ENCODE results near the gene GPHA2. TPM values are rescaled to one million over a fixed set of nuclear protein-coding genes. Genes with fewer than 3 reads are reported as not detected.

The GPHA2 gene
- total RNA-seq, 8 experiments from 2014 or later: 0.16 to 0.93 (median 0.76) TPM; not detected in 5

DNA sequence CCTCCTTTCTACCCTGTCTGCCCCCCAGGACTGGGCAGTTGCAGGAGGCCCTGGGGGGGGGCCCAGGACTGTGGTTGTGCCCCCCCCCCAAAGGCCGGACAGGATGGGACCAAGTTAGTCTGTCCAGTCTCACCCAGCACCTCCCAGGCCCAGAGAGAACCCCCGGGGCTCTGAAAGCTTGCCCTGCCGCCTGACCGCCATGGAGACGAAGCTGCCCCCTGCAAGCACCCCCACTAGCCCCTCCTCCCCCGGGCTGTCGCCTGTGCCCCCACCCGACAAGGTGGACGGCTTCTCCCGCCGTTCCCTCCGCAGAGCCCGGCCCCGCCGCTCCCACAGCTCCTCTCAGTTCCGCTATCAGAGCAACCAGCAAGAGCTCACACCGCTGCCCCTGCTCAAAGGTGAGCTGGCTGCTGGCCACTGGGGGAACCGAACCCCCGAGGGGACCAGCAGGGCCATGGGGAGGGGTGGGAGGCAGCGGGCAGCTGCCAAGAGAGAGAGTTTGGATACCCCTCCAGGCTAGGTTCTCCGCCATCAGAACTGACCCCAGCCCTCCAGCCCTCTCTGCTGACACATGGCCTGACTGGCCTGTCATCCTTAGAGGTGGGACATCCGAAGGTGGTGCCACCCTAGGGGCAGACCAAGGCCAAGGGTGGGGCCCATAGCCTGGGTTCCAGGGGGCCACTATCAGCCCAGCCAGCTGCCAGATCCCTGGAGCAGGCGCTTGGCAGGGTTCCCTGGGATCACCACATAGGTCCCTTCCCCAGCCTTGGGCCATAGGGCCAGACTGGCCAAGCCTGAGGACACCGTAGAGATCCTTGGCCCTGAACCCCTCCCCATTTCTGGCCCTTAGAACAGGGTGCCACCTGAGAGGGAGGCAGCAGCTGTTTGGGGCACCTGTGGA is 9.9 kb downstream of the GPHA2 start:
- Histone ChIP-seq H3K4me3 (peak overlapping the region; percentile 54 to 100 (median 74)), H3K27ac (no peak overlapping the region), H3K4me1 (replicated peaks in 1 of 2) (peaks cover 11 to 14% of the 10 kb centered on the region in 2 donors)
- 70 to 100% (median 80%) methylated on average over 1 to 2 of the region's 24 CpGs; no CpG with 5 or more reads in 7 of the 10 experiments for WGBS, 10 experiments
- ATAC-seq (replicated peaks in 6 of 8): no peak
- in situ Hi-C loops (cut with MboI; ENCODE audit: low pct_unique_long_range_greater_than_20kb in 2 of 9, low sequenced_read_pairs in 9 of 9, unreplicated experiment in 9 of 9): no loop called here

DNA sequence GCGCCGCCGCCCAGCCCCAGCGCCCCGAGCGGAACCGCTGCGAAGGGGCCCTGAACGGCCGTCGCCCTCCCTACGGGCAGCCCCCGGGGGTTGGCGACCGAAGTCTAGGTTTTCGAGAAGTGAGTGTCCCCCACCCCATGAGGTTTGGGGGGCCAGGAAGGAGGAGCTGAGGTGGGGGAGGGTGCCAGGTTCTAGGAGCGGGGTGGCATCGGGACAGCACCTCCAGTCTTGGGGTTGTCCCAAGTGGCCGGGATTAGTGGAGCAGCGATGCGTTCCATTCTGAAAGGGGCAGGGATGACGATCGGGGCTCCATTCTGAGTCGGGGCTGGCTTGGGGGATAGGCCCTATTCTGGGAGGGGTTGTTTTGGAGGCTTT is 10.8 kb downstream of the GPHA2 start:
- peak; percentile 1 to 9 (median 4) for ATAC-seq (replicated peaks in 6 of 8)
- H3K4me1 ChIP-seq (replicated peaks in 1 of 2): peaks cover 11 to 14% of the 10 kb centered on the region in 2 donors
- peak overlapping the region; percentile 54 to 100 (median 74) for H3K4me3 ChIP-seq
- in situ Hi-C loops (cut with MboI; ENCODE audit: low pct_unique_long_range_greater_than_20kb in 2 of 9, low sequenced_read_pairs in 9 of 9, unreplicated experiment in 9 of 9): no loop called here
- H3K27ac ChIP-seq: peak overlapping the region; percentile 7 to 78
- WGBS, 10 experiments: no CpG with 5 or more reads among the region's 24 CpGs

DNA sequence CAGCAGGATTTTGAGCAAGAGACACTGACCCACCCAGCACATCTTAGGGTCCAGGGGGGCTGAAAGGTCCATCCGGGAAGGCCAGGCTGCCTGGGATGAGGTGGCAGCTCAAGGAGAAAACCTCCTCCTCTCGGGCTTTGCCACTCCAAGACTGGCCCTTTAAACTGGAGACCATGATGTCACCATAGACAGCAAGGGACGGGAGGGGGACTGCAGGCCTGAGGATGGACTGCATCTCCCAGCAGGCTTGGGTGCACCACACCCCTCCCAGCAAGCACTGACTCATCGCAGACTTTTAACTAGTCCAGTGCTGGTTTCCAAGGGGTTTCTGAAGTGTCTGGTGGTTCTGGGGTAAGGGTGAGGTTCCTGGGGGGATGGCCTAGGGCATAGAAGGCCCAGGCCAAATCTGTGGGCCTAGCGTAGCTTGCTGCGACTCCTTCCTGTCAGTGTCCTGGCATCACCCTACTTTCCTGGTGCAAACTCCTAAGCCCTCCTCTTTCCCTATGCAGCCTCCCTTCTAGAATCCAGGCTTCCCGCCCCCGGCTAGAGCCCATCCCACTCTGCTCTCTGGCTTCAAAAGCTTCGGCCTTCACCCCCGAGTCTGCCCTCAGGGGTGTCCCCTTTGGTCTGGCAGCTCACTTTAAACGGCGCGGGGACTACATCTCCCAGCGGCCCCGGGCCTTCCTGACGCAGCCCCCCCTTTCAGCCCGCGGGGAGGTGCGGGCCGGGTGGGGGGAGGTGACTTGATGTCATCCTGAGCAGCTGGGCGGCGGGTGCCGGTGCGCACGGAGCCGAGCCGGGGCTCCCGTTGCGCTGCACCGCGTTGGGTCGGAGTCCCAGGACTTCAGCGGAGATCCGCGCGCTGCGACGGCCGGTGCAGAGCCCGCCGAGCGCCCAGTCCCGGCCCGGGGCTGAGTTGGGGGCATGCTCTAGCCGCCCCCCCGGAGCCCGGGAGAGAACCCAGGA is 11.5 kb downstream of the GPHA2 start, which contains the start of gene PPP2R5B:
TSS of gene PPP2R5B (plus strand) at position 746 of the 966 bp plus-strand sequence. CDS start 1,046 bp downstream, outside the sequence.
- WGBS, 10 experiments: 0 to 14% (median 0%) methylated on average over 1 to 10 of the region's 47 CpGs; no CpG with 5 or more reads in 4 of the 10 experiments
- H3K27ac ChIP-seq: peak within 1 kb of the TSS; percentile 63 to 78
- in situ Hi-C loops (cut with MboI; ENCODE audit: low pct_unique_long_range_greater_than_20kb in 2 of 9, low sequenced_read_pairs in 9 of 9, unreplicated experiment in 9 of 9): no loop called here
- peak within 1 kb of the TSS; percentile 54 to 100 (median 74) for H3K4me3 ChIP-seq
- peak; percentile 87 to 96 (median 90) for ATAC-seq (replicated peaks in 6 of 8)
- H3K4me1 ChIP-seq (replicated peaks in 1 of 2): peaks cover 11 to 14% of the 10 kb centered on the region in 2 donors

GRCh38 chr11:64923151-64923661 is 12.5 kb downstream of the GPHA2 start:
- Histone ChIP-seq H3K4me3 (no peak overlapping the region), H3K27ac (peak overlapping the region in 1 of 2 donors; percentile 63), H3K4me1 (replicated peaks in 1 of 2) (peaks cover 14 to 15% of the 10 kb centered on the region in 2 donors)
- in situ Hi-C loops (cut with MboI; ENCODE audit: low pct_unique_long_range_greater_than_20kb in 2 of 9, low sequenced_read_pairs in 9 of 9, unreplicated experiment in 9 of 9): no loop called here
- 90 to 100% (median 100%) methylated on average over 1 to 5 of the region's 11 CpGs; no CpG with 5 or more reads in 4 of the 10 experiments for WGBS, 10 experiments
- no peak for ATAC-seq (replicated peaks in 6 of 8)

DNA sequence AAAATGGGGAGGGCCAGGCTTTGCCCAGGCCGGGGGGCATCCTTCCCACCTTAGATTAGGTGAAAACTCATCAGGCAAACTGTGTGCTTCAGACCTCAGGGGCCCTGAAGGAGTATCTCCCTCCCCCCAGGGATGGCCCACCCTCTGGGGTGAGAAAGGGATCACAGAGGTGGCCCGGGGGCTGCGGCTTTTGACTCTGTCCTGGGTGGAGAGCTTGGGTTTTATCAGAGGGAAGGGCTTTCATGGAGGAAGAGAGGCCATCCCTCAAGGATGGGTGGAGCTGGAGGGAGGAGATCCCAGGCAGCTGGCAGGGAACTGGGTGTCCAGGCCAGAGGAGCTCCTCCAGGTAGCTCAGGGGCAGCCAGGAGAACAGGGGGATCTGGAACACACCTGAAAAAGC is 14.3 kb downstream of the GPHA2 start:
- no peak overlapping the region for H3K27ac ChIP-seq
- ATAC-seq (replicated peaks in 6 of 8): no peak
- no peak overlapping the region for H3K4me3 ChIP-seq
- in situ Hi-C loops (cut with MboI; ENCODE audit: low pct_unique_long_range_greater_than_20kb in 2 of 9, low sequenced_read_pairs in 9 of 9, unreplicated experiment in 9 of 9): no loop called here
- WGBS, 10 experiments: 50 to 67% (median 60%) methylated on average over 1 to 2 of the region's 3 CpGs; no CpG with 5 or more reads in 7 of the 10 experiments
- H3K4me1 ChIP-seq (replicated peaks in 1 of 2): peaks cover 15 to 16% of the 10 kb centered on the region in 2 donors

DNA sequence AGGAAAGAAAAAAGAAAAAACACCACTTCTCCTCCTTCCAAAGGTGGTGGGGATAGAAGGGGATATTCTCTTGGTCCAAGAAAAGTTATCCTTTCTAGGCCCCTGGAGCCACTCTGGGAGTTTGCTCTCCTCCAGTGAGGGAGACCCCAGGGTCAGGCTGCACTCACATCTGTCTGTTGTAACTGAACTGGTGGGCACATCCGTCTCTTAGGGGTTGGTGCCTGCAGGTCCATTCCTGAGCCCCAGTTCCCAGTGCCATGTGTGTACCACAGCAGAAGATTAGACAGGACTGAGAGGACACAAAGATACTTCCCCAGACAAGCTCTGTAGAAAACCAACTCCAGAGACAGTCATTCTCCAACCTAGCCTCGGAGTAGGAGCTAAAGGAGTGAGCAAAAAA is 15.6 kb downstream of the GPHA2 start:
- peaks cover 13 to 17% of the 10 kb centered on the region in 2 donors for H3K4me1 ChIP-seq (replicated peaks in 1 of 2)
- no peak for ATAC-seq (replicated peaks in 6 of 8)
- in situ Hi-C loops (cut with MboI; ENCODE audit: low pct_unique_long_range_greater_than_20kb in 2 of 9, low sequenced_read_pairs in 9 of 9, unreplicated experiment in 9 of 9): no loop called here
- H3K4me3 ChIP-seq: no peak overlapping the region
- WGBS, 10 experiments: 20 to 100% (median 83%) methylated on average over 1 to 2 of the region's 2 CpGs; no CpG with 5 or more reads in 6 of the 10 experiments
- no peak overlapping the region for H3K27ac ChIP-seq

GRCh38 chr11:64919627-64920026 is 16.1 kb downstream of the GPHA2 start:
- H3K4me1 ChIP-seq (replicated peaks in 1 of 2): peaks cover 13 to 17% of the 10 kb centered on the region in 2 donors
- H3K4me3 ChIP-seq: no peak overlapping the region
- H3K27ac ChIP-seq: no peak overlapping the region
- WGBS, 10 experiments: 27 to 100% (median 85%) methylated on average over 2 to 8 of the region's 8 CpGs; no CpG with 5 or more reads in 1 of the 10 experiments
- ATAC-seq (replicated peaks in 6 of 8): no peak
- in situ Hi-C loops (cut with MboI; ENCODE audit: low pct_unique_long_range_greater_than_20kb in 2 of 9, low sequenced_read_pairs in 9 of 9, unreplicated experiment in 9 of 9): no loop called here

DNA sequence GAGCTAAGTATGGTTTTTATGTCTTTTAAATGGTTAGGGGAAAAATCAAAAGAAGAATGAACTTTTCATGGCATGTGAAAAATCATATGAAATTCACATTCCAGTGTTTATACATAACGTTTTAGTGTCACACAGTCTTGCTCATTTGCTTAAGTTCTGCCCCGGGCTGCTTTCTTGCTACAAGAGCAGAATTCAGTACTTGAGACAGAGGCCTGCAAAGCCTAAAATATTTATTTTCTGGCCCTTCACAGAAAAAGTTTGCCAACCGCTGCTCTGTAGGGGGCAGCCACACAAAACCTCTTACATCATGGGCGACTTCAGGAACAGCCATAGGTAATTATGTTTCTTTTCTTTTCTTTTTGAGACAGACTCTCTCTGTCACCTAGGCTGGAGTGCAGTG is 17.7 kb downstream of the GPHA2 start:
- Histone ChIP-seq H3K4me3 (peak overlapping the region; percentile 19 to 75 (median 39)), H3K4me1 (replicated peaks in 1 of 2) (peaks cover 9 to 13% of the 10 kb centered on the region in 2 donors), H3K27ac (peak overlapping the region in 1 of 2 donors; percentile 25)
- peak in 2 of 8 experiments; percentile 1 to 3 for ATAC-seq (replicated peaks in 6 of 8)
- 3 to 60% (median 37%) methylated on average over 2 to 4 of the region's 4 CpGs; no CpG with 5 or more reads in 1 of the 10 experiments for WGBS, 10 experiments
- in situ Hi-C loops (cut with MboI; ENCODE audit: low pct_unique_long_range_greater_than_20kb in 2 of 9, low sequenced_read_pairs in 9 of 9, unreplicated experiment in 9 of 9): no loop called here

- H3K4me3 ChIP-seq: peak overlapping the region; percentile 19 to 75 (median 39)
- WGBS, 10 experiments: 0 to 8% (median 0%) methylated on average over 1 to 6 of the region's 6 CpGs; no CpG with 5 or more reads in 3 of the 10 experiments
- peaks cover 9 to 13% of the 10 kb centered on the region in 2 donors for H3K4me1 ChIP-seq (replicated peaks in 1 of 2)
- ATAC-seq (replicated peaks in 6 of 8): peak in 1 of 8 experiments; percentile 0
- in situ Hi-C loops (cut with MboI; ENCODE audit: low pct_unique_long_range_greater_than_20kb in 2 of 9, low sequenced_read_pairs in 9 of 9, unreplicated experiment in 9 of 9): no loop called here
- H3K27ac ChIP-seq: peak overlapping the region in 1 of 2 donors; percentile 25
Measured at GRCh38 chr11:64917663-64917995, 18.1 kb downstream of the GPHA2 start.

DNA sequence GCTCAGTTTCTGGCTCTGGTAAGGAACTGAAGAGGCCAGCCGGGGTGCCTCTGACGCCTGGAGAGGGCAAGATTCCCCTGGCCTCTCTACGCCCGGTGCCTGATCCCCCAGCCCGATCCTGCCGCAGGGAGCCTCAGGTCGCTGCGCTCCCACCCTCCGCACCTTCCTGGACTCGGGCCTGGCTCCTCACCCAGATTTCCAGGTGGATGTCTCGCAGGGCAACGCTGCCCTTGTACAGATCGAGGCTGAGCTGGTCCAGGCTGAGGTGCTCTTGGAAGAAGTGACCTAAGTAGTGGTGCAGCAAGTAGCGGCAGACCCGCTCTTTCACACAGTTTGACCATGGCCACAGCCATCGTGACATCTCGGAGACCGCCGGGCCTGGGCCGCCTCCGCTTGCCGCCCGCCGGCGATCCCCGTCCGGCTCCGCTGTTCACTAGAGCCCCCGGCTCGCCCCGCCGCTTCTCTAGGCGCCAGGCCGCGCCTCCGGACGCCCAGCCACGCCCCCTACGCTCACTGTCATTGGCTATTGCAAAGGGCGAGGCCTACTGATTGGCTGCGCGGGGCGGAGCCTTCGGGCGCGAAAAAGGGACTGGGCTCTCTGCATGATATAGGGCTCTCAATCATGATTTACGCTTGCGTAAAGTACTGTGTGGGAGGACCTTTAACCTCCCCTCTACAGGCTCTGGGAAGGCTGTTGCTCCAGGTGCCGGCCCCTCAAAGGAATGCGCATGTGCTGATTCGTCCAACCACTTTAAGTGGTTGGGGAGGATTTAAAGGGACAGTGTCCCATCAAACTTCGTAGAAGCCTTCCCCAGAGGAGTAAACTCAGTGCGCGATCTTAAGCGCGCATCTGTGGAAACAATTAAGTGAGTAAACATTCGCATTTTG is 18.7 kb downstream of the GPHA2 start, which contains the start of gene ATG2A:
TSS of gene ATG2A (minus strand) at position 435 of the 888 bp plus-strand sequence. CDS start at position 361, 74 bp downstream.
- peaks cover 9 to 13% of the 10 kb centered on the region in 2 donors for H3K4me1 ChIP-seq (replicated peaks in 1 of 2)
- WGBS, 10 experiments: 0 to 3% (median 0%) methylated on average over 2 to 19 of the region's 57 CpGs; no CpG with 5 or more reads in 2 of the 10 experiments
- peak within 1 kb of the TSS; percentile 54 to 75 (median 65) for H3K4me3 ChIP-seq
- peak; percentile 91 to 98 (median 98) for ATAC-seq (replicated peaks in 6 of 8)
- peak within 1 kb of the TSS in 1 of 2 donors; percentile 25 for H3K27ac ChIP-seq
- in situ Hi-C loops (cut with MboI; ENCODE audit: low pct_unique_long_range_greater_than_20kb in 2 of 9, low sequenced_read_pairs in 9 of 9, unreplicated experiment in 9 of 9): no loop called here

DNA sequence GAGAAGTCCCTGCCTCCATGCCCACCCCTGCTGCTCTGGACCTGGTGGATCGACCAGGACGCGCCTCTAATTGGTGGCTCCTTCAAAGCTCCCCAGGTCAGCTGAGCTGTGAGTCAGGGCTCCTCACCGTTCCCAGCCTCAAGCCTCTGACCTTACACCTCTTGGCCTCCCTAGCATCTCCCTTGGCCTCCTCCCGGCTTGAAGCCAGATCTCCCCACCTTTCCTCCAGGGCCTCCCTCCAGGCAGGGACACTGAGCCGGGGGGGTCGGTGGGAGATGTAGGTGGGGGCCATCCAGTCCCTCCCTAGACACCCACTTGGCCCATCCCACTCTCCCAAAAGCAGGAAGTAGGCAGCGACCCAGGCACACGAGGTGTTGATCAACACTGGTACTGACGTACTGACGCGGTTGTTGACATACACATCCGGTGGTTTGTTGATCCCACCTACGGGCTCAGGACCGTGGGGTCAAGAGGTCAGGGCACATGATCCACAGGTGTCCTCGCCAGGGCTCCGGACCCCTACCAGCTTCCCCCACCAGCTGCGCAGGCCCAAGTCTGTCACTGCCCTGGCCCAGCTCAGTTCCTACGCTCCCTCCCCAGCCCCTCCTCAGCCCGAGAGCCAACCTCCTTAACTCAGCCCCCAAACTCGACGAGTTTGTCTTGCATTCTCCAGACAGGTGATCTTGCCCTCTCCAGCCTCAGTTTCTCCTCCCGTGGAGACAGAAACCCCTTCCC is 19.5 kb downstream of the GPHA2 start:
- WGBS, 10 experiments: 0 to 33% (median 8%) methylated on average over 1 to 10 of the region's 23 CpGs; no CpG with 5 or more reads in 6 of the 10 experiments
- in situ Hi-C loops (cut with MboI; ENCODE audit: low pct_unique_long_range_greater_than_20kb in 2 of 9, low sequenced_read_pairs in 9 of 9, unreplicated experiment in 9 of 9): no loop called here
- peak overlapping the region; percentile 54 to 75 (median 65) for H3K4me3 ChIP-seq
- peaks cover 9 to 13% of the 10 kb centered on the region in 2 donors for H3K4me1 ChIP-seq (replicated peaks in 1 of 2)
- ATAC-seq (replicated peaks in 6 of 8): peak in 3 of 8 experiments; percentile 4 to 12 (median 7)
- no peak overlapping the region for H3K27ac ChIP-seq

Data from motor neuron (in vitro differentiated cells).